ENCODE results near the gene ERC2.

ERC2 gene

GRCh38 chr3:55934771-55935170 is 533.5 kb downstream of the ERC2 start:
- DNase-seq (ENCODE audit: low spot score in 2 of 2) (no peak), ATAC-seq (ENCODE audit: low read depth) (no peak)
- Mint-ChIP-seq H3K9me3 (peaks cover 2% of the 10 kb centered on the region), H3K4me3 (no peak overlapping the region), H3K4me1 (no peaks in the 10 kb centered on the region), H3K27me3 (no peaks in the 10 kb centered on the region), H3K36me3 (no peaks in the 10 kb centered on the region), H3K27ac (no peak overlapping the region)

- no peaks in the 10 kb centered on the region for H3K27me3 Mint-ChIP-seq
- H3K9me3 Mint-ChIP-seq = peaks cover 2% of the 10 kb centered on the region
- H3K27ac Mint-ChIP-seq = no peak overlapping the region
- ATAC-seq (ENCODE audit: low read depth) (no peak), DNase-seq (ENCODE audit: low spot score in 2 of 2) (no peak)
- H3K4me3 Mint-ChIP-seq = no peak overlapping the region
- no peaks in the 10 kb centered on the region for H3K36me3 Mint-ChIP-seq
- H3K4me1 Mint-ChIP-seq = no peaks in the 10 kb centered on the region
Observed at GRCh38 chr3:55929154-55929869, 539.0 kb downstream of the ERC2 start.

GRCh38 chr3:55923626-55924025 is 544.6 kb downstream of the ERC2 start:
- Mint-ChIP-seq H3K27me3 (no peaks in the 10 kb centered on the region), H3K36me3 (no peaks in the 10 kb centered on the region), H3K9me3 (no peaks in the 10 kb centered on the region), H3K4me1 (no peaks in the 10 kb centered on the region), H3K4me3 (no peak overlapping the region), H3K27ac (no peak overlapping the region)
- no peak for ATAC-seq (ENCODE audit: low read depth)
- no peak for DNase-seq (ENCODE audit: low spot score in 2 of 2)

- Mint-ChIP-seq H3K4me3 (no peak overlapping the region), H3K27ac (no peak overlapping the region), H3K4me1 (no peaks in the 10 kb centered on the region), H3K36me3 (no peaks in the 10 kb centered on the region), H3K9me3 (no peaks in the 10 kb centered on the region), H3K27me3 (no peaks in the 10 kb centered on the region)
- no peak for ATAC-seq (ENCODE audit: low read depth)
- no peak for DNase-seq (ENCODE audit: low spot score in 2 of 2)
Observed at GRCh38 chr3:55923207-55923606, 545.1 kb downstream of the ERC2 start.

- Mint-ChIP-seq H3K27me3 (peaks cover 4% of the 10 kb centered on the region), H3K4me1 (no peaks in the 10 kb centered on the region), H3K4me3 (no peak overlapping the region), H3K36me3 (no peaks in the 10 kb centered on the region), H3K27ac (no peak overlapping the region), H3K9me3 (peaks cover 2% of the 10 kb centered on the region)
- DNase-seq (ENCODE audit: low spot score in 2 of 2) = no peak
- ATAC-seq (ENCODE audit: low read depth) = no peak
Observed at GRCh38 chr3:55912880-55913279, 555.4 kb downstream of the ERC2 start.

GRCh38 chr3:55911266-55911665 is 557.0 kb downstream of the ERC2 start:
- H3K27me3 Mint-ChIP-seq = peaks cover 2% of the 10 kb centered on the region
- no peak overlapping the region for H3K27ac Mint-ChIP-seq
- H3K36me3 Mint-ChIP-seq = no peaks in the 10 kb centered on the region
- ATAC-seq (ENCODE audit: low read depth) (no peak), DNase-seq (ENCODE audit: low spot score in 2 of 2) (no peak)
- H3K4me1 Mint-ChIP-seq = no peaks in the 10 kb centered on the region
- H3K4me3 Mint-ChIP-seq = no peak overlapping the region
- peaks cover 2% of the 10 kb centered on the region for H3K9me3 Mint-ChIP-seq

- DNase-seq (ENCODE audit: low spot score in 2 of 2) = no peak
- peaks cover 2% of the 10 kb centered on the region for H3K27me3 Mint-ChIP-seq
- H3K4me1 Mint-ChIP-seq = no peaks in the 10 kb centered on the region
- H3K36me3 Mint-ChIP-seq = no peaks in the 10 kb centered on the region
- ATAC-seq (ENCODE audit: low read depth) = no peak
- no peak overlapping the region for H3K27ac Mint-ChIP-seq
- no peak overlapping the region for H3K4me3 Mint-ChIP-seq
- peaks cover 2% of the 10 kb centered on the region for H3K9me3 Mint-ChIP-seq
Observed at GRCh38 chr3:55910543-55910942, 557.7 kb downstream of the ERC2 start.

- no peak overlapping the region for H3K4me3 Mint-ChIP-seq
Observed at GRCh38 chr3:55909373-55909772, 558.9 kb downstream of the ERC2 start.

GRCh38 chr3:55907616-55908015 is 560.7 kb downstream of the ERC2 start:
- Mint-ChIP-seq H3K27me3 (peaks cover 2% of the 10 kb centered on the region), H3K36me3 (no peaks in the 10 kb centered on the region), H3K9me3 (no peaks in the 10 kb centered on the region), H3K4me1 (no peaks in the 10 kb centered on the region), H3K4me3 (no peak overlapping the region), H3K27ac (no peak overlapping the region)
- no peak for DNase-seq (ENCODE audit: low spot score in 2 of 2)
- ATAC-seq (ENCODE audit: low read depth) = no peak

More at GRCh38 chr3:55909373-55909772, 558.9 kb downstream of the ERC2 start:
- no peaks in the 10 kb centered on the region for H3K4me1 Mint-ChIP-seq
- no peak for ATAC-seq (ENCODE audit: low read depth)
- no peaks in the 10 kb centered on the region for H3K36me3 Mint-ChIP-seq
- H3K27me3 Mint-ChIP-seq = peaks cover 2% of the 10 kb centered on the region
- H3K9me3 Mint-ChIP-seq = peaks cover under 1% of the 10 kb centered on the region
- no peak for DNase-seq (ENCODE audit: low spot score in 2 of 2)
- H3K27ac Mint-ChIP-seq = no peak overlapping the region

- H3K4me3 Mint-ChIP-seq = no peak overlapping the region
- no peak overlapping the region for H3K27ac Mint-ChIP-seq
- H3K4me1 Mint-ChIP-seq = no peaks in the 10 kb centered on the region
- no peak for DNase-seq (ENCODE audit: low spot score in 2 of 2)
- no peak for ATAC-seq (ENCODE audit: low read depth)
- H3K27me3 Mint-ChIP-seq = peaks cover 2% of the 10 kb centered on the region
- H3K36me3 Mint-ChIP-seq = no peaks in the 10 kb centered on the region
- H3K9me3 Mint-ChIP-seq = no peaks in the 10 kb centered on the region
Observed at GRCh38 chr3:55906896-55907295, 561.4 kb downstream of the ERC2 start.

- H3K4me3 Mint-ChIP-seq = no peak overlapping the region
- no peaks in the 10 kb centered on the region for H3K9me3 Mint-ChIP-seq
- no peaks in the 10 kb centered on the region for H3K36me3 Mint-ChIP-seq
- H3K27ac Mint-ChIP-seq = no peak overlapping the region
- ATAC-seq (ENCODE audit: low read depth) (no peak), DNase-seq (ENCODE audit: low spot score in 2 of 2) (no peak)
- peaks cover 2% of the 10 kb centered on the region for H3K27me3 Mint-ChIP-seq
- no peaks in the 10 kb centered on the region for H3K4me1 Mint-ChIP-seq
Observed at GRCh38 chr3:55904716-55905115, 563.6 kb downstream of the ERC2 start.

GRCh38 chr3:55903680-55904079 is 564.6 kb downstream of the ERC2 start:
- ATAC-seq (ENCODE audit: low read depth) = no peak
- Mint-ChIP-seq H3K27ac (no peak overlapping the region), H3K27me3 (peaks cover 2% of the 10 kb centered on the region)

GRCh38 chr3:55902221-55902900 is 565.9 kb downstream of the ERC2 start:
- Mint-ChIP-seq H3K36me3 (no peaks in the 10 kb centered on the region), H3K4me3 (no peak overlapping the region), H3K9me3 (no peaks in the 10 kb centered on the region), H3K27me3 (no peaks in the 10 kb centered on the region), H3K27ac (no peak overlapping the region), H3K4me1 (no peaks in the 10 kb centered on the region)
- DNase-seq (ENCODE audit: low spot score in 2 of 2) (no peak), ATAC-seq (ENCODE audit: low read depth) (no peak)

More at GRCh38 chr3:55903680-55904079, 564.6 kb downstream of the ERC2 start:
- no peaks in the 10 kb centered on the region for H3K4me1 Mint-ChIP-seq
- no peaks in the 10 kb centered on the region for H3K9me3 Mint-ChIP-seq
- no peak overlapping the region for H3K4me3 Mint-ChIP-seq
- H3K36me3 Mint-ChIP-seq = no peaks in the 10 kb centered on the region
- DNase-seq (ENCODE audit: low spot score in 2 of 2) = no peak

GRCh38 chr3:55899887-55900286 is 568.4 kb downstream of the ERC2 start:
- no peak for DNase-seq (ENCODE audit: low spot score in 2 of 2)
- H3K9me3 Mint-ChIP-seq = no peaks in the 10 kb centered on the region
- ATAC-seq (ENCODE audit: low read depth) = no peak
- no peaks in the 10 kb centered on the region for H3K4me1 Mint-ChIP-seq
- no peak overlapping the region for H3K4me3 Mint-ChIP-seq
- H3K27me3 Mint-ChIP-seq = no peaks in the 10 kb centered on the region
- H3K36me3 Mint-ChIP-seq = no peaks in the 10 kb centered on the region
- no peak overlapping the region for H3K27ac Mint-ChIP-seq
